Prostate gland (tissue), 2 donors: Measurements from ENCODE around the gene DKK3. TPM values are rescaled to one million over a fixed set of nuclear protein-coding genes. Genes with fewer than 3 reads are reported as not detected.

Source experiments
- DNase-seq: peaks from one replicate; pipeline ENCODE4 v3.0.0-alpha.2; 2019; ENCODE audit warnings: low spot score
- H3K27ac ChIP-seq, 2 donors: fragments of 200-600 bp; sonication (generic); 2 replicates each; pipeline ENCODE4 v1.5.1; 2017 to 2019
- H3K27me3 ChIP-seq: fragments of 200-600 bp; sonication (generic); replicated peaks from 2 replicates; pipeline ENCODE4 v1.5.1; 2019; ENCODE audit not compliant: insufficient read depth
- H3K36me3 ChIP-seq, 2 donors: fragments of 200-600 bp; sonication (generic); 1 replicate in 1 of 2; 2 replicates in 1 of 2; pipeline versions ENCODE4 v1.5.1 to v1.8.1; 2017 to 2019
- H3K4me1 ChIP-seq: fragments of 200-600 bp; sonication (generic); replicated peaks from 2 replicates; pipeline ENCODE4 v1.5.1; 2019
- H3K4me3 ChIP-seq, 2 donors: fragments of 200-600 bp; sonication (generic); 2 replicates each; pipeline ENCODE4 v1.5.1; 2017 to 2019
- H3K9me3 ChIP-seq: fragments of 200-600 bp; sonication (generic); 2 replicates; pipeline ENCODE4 v1.5.1; 2017
- CTCF ChIP-seq, 4 experiments: fragments of 200-600 bp in 2 of 4; fragments of 450-650 bp in 2 of 4; sonication (generic) in 2 of 4; IDR thresholded peaks; 1 replicate in 3 of 4; 2 replicates in 1 of 4; pipeline ENCODE4 v1.5.1; 2016 to 2019; ENCODE audit warnings: antibody characterized with exemption in 4 of 4, mild to moderate bottlenecking in 2 of 4, moderate library complexity in 2 of 4
- POLR2A ChIP-seq: fragments of 450-650 bp; IDR thresholded peaks from one replicate; pipeline ENCODE4 v1.6.1; 2016; ENCODE audit warnings: antibody characterized with exemption, mild to moderate bottlenecking
- POLR2AphosphoS5 ChIP-seq: sonication (generic); formaldehyde crosslinking; IDR thresholded peaks from one replicate; pipeline ENCODE4 v1.6.1; 2017; ENCODE audit warnings: antibody characterized with exemption
- WGBS: methylation state at CpG from one replicate; pipeline ENCODE4 v1.1.5; 2018; 5-methylcytosine and 5-hydroxymethylcytosine counted together
- intact Hi-C: fragments of 100-400 bp; cut with DNase I; formaldehyde crosslinking; loops from one replicate; pipeline ENCODE4 v1.14.2; 2022
- total RNA-seq, 2 donors: library from RNA; depleted of rRNA; stranded (reverse); fragments of >200 nt; gene quantifications; one replicate each; pipeline ENCODE4 v1.1.0, GENCODE V29; 2016

Gene DKK3
- total RNA-seq, 2 donors from 2014 or later: 160 to 273 TPM

GRCh38 chr11:11963842-11964773 lies 44.3 kb downstream of the DKK3 start:
- no peaks in the 10 kb centered on the region for H3K9me3 ChIP-seq
- 45% methylated on average over 15 of the region's 15 CpGs for WGBS
- no peak for DNase-seq
- H3K4me3 ChIP-seq: no peak overlapping the region
- no peaks in the 10 kb centered on the region for H3K36me3 ChIP-seq
- no peaks in the 10 kb centered on the region for H3K4me1 ChIP-seq
- no peaks in the 10 kb centered on the region for H3K27me3 ChIP-seq
- no peak overlapping the region for H3K27ac ChIP-seq
- intact Hi-C loops: no loop called here
- TF ChIP-seq POLR2AphosphoS5: no peak
- no peak for TF ChIP-seq POLR2A
- no peak for TF ChIP-seq CTCF (IDR thresholded peaks at IDR 0.05)

DNA sequence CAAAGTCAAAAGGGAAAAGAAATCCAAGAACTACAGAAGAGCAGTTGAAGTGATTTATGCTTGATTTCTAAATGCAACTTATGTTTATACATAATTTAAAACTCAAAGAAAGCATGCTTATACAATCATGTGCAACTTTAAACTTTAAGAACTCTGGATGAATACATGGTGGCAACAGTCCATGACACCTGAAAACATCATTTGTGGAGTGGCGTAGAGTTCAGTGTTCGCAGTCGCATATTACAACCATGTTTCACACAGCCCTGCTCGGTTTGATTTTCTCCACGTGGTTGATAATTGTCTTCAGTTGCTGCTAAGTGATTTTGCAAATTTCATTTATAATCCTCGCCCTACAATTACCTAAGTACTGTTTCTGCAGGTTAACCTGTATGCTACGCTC lies 45.4 kb downstream of the DKK3 start:
- no peak for TF ChIP-seq POLR2AphosphoS5
- 86% methylated on average over 7 of the region's 7 CpGs for WGBS
- no peak overlapping the region for H3K27ac ChIP-seq

GRCh38 chr11:11961399-11962028 lies 46.9 kb downstream of the DKK3 start:
- Histone ChIP-seq H3K4me3 (no peak overlapping the region), H3K4me1 (no peaks in the 10 kb centered on the region), H3K36me3 (no peaks in the 10 kb centered on the region), H3K27me3 (no peaks in the 10 kb centered on the region), H3K9me3 (no peaks in the 10 kb centered on the region), H3K27ac (no peak overlapping the region)
- WGBS: 93% methylated on average over 3 of the region's 3 CpGs
- no peak for DNase-seq
- intact Hi-C loops: no loop called here
- TF ChIP-seq POLR2AphosphoS5 (no peak), POLR2A (no peak), CTCF (IDR thresholded peaks at IDR 0.05) (no peak)

More for the DNA sequence above, 45.4 kb downstream of the DKK3 start:
- DNase-seq: no peak
- H3K9me3 ChIP-seq: no peaks in the 10 kb centered on the region
- intact Hi-C loops: no loop called here
- no peaks in the 10 kb centered on the region for H3K27me3 ChIP-seq
- no peaks in the 10 kb centered on the region for H3K4me1 ChIP-seq
- no peak overlapping the region for H3K4me3 ChIP-seq
- H3K36me3 ChIP-seq: no peaks in the 10 kb centered on the region

DNA sequence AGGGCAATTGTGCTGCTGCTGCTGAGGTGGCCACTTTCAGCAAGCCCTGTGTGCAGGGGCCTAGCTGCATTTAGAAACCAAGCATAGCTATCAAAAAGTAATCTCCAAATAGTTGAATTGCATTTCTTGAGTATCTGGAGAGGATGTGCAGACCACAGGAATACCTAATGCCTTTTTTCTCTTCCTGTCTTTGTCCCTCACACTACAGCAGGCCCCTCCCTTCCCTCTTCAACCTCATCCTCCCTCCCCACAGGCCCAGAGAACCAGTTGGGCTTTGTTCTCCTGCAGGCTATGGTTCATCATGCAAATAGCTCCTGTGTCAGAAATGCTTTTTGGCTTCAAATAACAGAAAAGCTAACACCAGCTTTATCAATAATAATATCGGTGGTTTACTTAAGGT lies 47.7 kb downstream of the DKK3 start:
- Histone ChIP-seq H3K27ac (no peak overlapping the region), H3K27me3 (no peaks in the 10 kb centered on the region), H3K36me3 (no peaks in the 10 kb centered on the region), H3K4me1 (no peaks in the 10 kb centered on the region), H3K4me3 (no peak overlapping the region), H3K9me3 (no peaks in the 10 kb centered on the region)
- WGBS: 77% methylated on average over 1 of the region's 1 CpG
- TF ChIP-seq POLR2A (no peak), CTCF (IDR thresholded peaks at IDR 0.05) (no peak), POLR2AphosphoS5 (no peak)
- DNase-seq: no peak
- intact Hi-C loops: no loop called here

- TF ChIP-seq CTCF (IDR thresholded peaks at IDR 0.05) (no peak), POLR2AphosphoS5 (no peak)
- Histone ChIP-seq H3K27ac (no peak overlapping the region), H3K27me3 (no peaks in the 10 kb centered on the region), H3K4me3 (no peak overlapping the region), H3K36me3 (peaks cover 0 to 8% of the 10 kb centered on the region in 2 donors), H3K4me1 (no peaks in the 10 kb centered on the region), H3K9me3 (no peaks in the 10 kb centered on the region)
- intact Hi-C loops: no loop called here
- DNase-seq: no peak
Measured at GRCh38 chr11:11959601-11960000, 48.8 kb downstream of the DKK3 start.
